K562 (cell line): Measurements from ENCODE around the gene PLA2G15.

Experiments
- ARNT ChIP-seq, 2 experiments: fragments of 450-650 bp; IDR thresholded peaks; 2 replicates each; pipeline ENCODE4 v1.6.1; 2016; ENCODE audit warnings: mild to moderate bottlenecking in 1 of 2
- CREB1 ChIP-seq, 2 experiments: sonication (generic) in 1 of 2; formaldehyde crosslinking in 1 of 2; IDR thresholded peaks; 2 replicates each; pipeline versions ENCODE4 v1.6.1 to v1.8.0; 2012 to 2022; ENCODE audit warnings: inconsistent platforms in 1 of 2, mild to moderate bottlenecking in 1 of 2, missing genetic modification reagents in 1 of 2, moderate library complexity in 1 of 2
- MAFK ChIP-seq: IDR thresholded peaks from 2 replicates; pipeline ENCODE4 v1.6.1; 2011; ENCODE audit warnings: low read length, improper control_type of control experiment
- PRPF4 ChIP-seq: fragments of 200-400 bp; formaldehyde crosslinking; IDR thresholded peaks from one replicate; pipeline ENCODE4 v1.6.1; 2017; ENCODE audit warnings: low read length, low read depth, mild to moderate bottlenecking; ENCODE audit not compliant: insufficient read depth, poor library complexity, severe bottlenecking
- RAD21 ChIP-seq, 2 experiments: fragments of 250-450 bp in 1 of 2; fragments of 450-650 bp in 1 of 2; sonication (Bioruptor Pico) in 1 of 2; formaldehyde crosslinking in 1 of 2; IDR thresholded peaks in 1 of 2; conservative IDR thresholded peaks in 1 of 2; 2 replicates each; pipeline versions ENCODE4 v1.4.0 to v1.8.0; 2020 to 2022; ENCODE audit warnings: mild to moderate bottlenecking in 2 of 2, moderate library complexity in 1 of 2
- TF ChIP-seq, protein P1 (sequence below), 3 experiments: IDR thresholded peaks in 2 of 3; conservative IDR thresholded peaks in 1 of 3; 2 replicates each; pipeline ENCODE4 v1.5.1; 2011 to 2012; ENCODE audit warnings: low read length in 3 of 3, mild to moderate bottlenecking in 3 of 3, control low read depth in 2 of 3, improper control_type of control experiment in 1 of 3, inconsistent platforms in 1 of 3, low read depth in 1 of 3, mixed read lengths in 1 of 3, moderate library complexity in 1 of 3; ENCODE audit not compliant: insufficient read depth in 2 of 3

DNA sequence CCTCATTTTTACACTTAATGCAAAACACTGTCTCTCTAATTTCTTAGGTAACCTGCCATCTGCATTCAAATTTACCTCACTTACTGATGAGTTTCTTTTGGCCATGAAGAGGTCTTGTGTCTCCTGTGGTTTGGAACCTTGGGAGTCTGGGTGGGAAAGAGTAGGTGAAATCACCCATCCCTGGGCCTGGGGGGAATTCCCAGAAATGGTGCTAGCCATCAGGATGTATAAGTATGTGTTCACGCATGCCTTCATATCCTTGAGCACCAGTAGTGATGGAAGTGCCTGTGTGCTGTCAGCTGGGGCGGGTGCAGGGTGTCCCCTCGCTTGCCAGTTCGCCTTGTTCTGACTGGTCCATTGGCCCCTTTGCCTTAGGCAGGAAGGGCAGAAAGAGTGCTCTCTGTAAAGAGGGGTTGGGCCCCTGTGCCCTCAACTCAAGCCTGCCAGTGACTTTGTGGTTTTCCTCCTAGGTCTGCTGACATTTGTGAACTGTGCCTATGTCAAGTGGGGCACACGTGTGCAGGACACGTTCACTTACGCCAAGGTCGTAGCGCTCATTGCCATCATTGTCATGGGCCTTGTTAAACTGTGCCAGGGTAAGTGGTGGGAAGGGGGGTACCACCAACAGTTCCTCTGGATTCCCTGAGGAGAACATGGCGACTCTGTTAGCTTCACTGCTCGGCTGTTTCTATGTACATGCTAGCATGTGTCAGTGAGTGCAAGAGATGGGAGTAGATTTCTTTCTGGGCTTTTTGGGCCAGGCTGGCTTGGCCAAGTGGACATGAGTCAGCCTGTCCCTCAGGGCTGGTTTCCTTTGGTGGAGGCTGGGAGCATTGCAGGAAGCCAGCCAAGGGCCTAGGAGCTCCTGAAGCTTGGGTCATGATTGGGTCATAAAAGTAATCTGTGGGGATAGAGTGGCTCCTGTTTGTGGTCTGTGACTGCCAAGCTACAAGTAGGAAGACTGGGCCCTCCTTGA is 42.4 kb downstream of the PLA2G15 start:
- TF ChIP-seq CREB1 (IDR thresholded peaks at IDR 0.05) (no peak), CREB1 (CRISPR knock-in tag; IDR thresholded peaks at IDR 0.05) (no peak), PRPF4 (no peak), MAFK (no peak), ARNT (IDR thresholded peaks at IDR 0.05) (no peak), RAD21 (CRISPR knock-in tag; conservative IDR thresholded peaks at IDR 0.05 in 1 of 2, IDR thresholded peaks at IDR 0.05 in 1 of 2) (no peak)
- TF ChIP-seq, protein P1, sequence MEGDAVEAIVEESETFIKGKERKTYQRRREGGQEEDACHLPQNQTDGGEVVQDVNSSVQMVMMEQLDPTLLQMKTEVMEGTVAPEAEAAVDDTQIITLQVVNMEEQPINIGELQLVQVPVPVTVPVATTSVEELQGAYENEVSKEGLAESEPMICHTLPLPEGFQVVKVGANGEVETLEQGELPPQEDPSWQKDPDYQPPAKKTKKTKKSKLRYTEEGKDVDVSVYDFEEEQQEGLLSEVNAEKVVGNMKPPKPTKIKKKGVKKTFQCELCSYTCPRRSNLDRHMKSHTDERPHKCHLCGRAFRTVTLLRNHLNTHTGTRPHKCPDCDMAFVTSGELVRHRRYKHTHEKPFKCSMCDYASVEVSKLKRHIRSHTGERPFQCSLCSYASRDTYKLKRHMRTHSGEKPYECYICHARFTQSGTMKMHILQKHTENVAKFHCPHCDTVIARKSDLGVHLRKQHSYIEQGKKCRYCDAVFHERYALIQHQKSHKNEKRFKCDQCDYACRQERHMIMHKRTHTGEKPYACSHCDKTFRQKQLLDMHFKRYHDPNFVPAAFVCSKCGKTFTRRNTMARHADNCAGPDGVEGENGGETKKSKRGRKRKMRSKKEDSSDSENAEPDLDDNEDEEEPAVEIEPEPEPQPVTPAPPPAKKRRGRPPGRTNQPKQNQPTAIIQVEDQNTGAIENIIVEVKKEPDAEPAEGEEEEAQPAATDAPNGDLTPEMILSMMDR (IDR thresholded peaks at IDR 0.05 in 2 of 3, conservative IDR thresholded peaks at IDR 0.05 in 1 of 3; ENCODE audit: insufficient read depth in 2 of 3, low read depth in 1 of 3, low read length in 3 of 3): no peak
